Neural crest cell (in vitro differentiated cells): ENCODE measurements around the gene SERPIND1. TPM values are rescaled to one million over a fixed set of nuclear protein-coding genes. Genes with fewer than 3 reads are reported as not detected.

ENCODE experiments used
- DNase-seq: peaks from one replicate; pipeline ENCODE4 v3.0.0; 2021; ENCODE audit warnings: low read depth, mixed read lengths, low spot score
- H3K27ac Mint-ChIP-seq: one replicate; pipeline ENCODE4 v1.8.0; 2021; ENCODE audit warnings: mild to moderate bottlenecking, mixed read lengths; ENCODE audit not compliant: unreplicated experiment
- H3K27me3 Mint-ChIP-seq: 2 replicates; pipeline ENCODE4 v1.8.0; 2021; ENCODE audit warnings: low read depth, mild to moderate bottlenecking, mixed read lengths
- H3K36me3 Mint-ChIP-seq: 2 replicates; pipeline ENCODE4 v1.8.0; 2021; ENCODE audit warnings: low read depth, mild to moderate bottlenecking, mixed read lengths
- H3K4me1 Mint-ChIP-seq: 2 replicates; pipeline ENCODE4 v1.8.0; 2021; ENCODE audit warnings: mixed read lengths
- H3K4me3 Mint-ChIP-seq: one replicate; pipeline ENCODE4 v1.8.0; 2021; ENCODE audit warnings: mild to moderate bottlenecking, mixed read lengths
- H3K9me3 Mint-ChIP-seq: 2 replicates; pipeline ENCODE4 v1.8.0; 2021; ENCODE audit warnings: mixed read lengths
- total RNA-seq: library from RNA; stranded (reverse); gene quantifications from 2 replicates; pipeline ENCODE4 v1.2.1, GENCODE V29; 2021
- TF ChIP-seq, protein P1 (sequence below): fragments of 200-600 bp; sonication (generic); conservative IDR thresholded peaks from 2 replicates; pipeline ENCODE4 v1.5.0; 2021; ENCODE audit warnings: antibody characterized with exemption, mild to moderate bottlenecking

Gene SERPIND1
- total RNA-seq, 1 donor from 2014 or later: not detected

DNA sequence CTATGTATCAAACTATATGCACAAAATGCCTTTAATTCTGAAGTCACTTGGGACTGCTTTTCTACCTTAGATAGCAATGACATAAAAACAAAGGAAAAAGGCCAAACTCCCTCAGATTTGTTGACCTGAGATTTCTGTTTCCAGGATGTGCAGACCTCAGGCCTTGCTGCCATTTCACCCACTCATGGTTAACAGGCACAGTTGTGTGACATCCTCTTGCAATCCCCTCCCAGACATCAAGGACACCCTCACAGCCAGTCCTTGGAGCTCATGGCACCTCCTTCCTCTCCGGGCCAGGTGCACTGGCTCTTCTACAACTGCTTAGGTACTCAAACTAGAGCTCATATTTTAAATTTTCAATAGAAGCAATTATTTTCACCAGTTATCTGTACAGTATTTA lies 37.3 kb downstream of the SERPIND1 start:
- Mint-ChIP-seq H3K4me1 (no peaks in the 10 kb centered on the region), H3K27me3 (no peaks in the 10 kb centered on the region), H3K4me3 (no peak overlapping the region), H3K27ac (no peak overlapping the region), H3K9me3 (no peaks in the 10 kb centered on the region), H3K36me3 (peaks cover 24% of the 10 kb centered on the region)
- DNase-seq: no peak
- TF ChIP-seq, protein P1, sequence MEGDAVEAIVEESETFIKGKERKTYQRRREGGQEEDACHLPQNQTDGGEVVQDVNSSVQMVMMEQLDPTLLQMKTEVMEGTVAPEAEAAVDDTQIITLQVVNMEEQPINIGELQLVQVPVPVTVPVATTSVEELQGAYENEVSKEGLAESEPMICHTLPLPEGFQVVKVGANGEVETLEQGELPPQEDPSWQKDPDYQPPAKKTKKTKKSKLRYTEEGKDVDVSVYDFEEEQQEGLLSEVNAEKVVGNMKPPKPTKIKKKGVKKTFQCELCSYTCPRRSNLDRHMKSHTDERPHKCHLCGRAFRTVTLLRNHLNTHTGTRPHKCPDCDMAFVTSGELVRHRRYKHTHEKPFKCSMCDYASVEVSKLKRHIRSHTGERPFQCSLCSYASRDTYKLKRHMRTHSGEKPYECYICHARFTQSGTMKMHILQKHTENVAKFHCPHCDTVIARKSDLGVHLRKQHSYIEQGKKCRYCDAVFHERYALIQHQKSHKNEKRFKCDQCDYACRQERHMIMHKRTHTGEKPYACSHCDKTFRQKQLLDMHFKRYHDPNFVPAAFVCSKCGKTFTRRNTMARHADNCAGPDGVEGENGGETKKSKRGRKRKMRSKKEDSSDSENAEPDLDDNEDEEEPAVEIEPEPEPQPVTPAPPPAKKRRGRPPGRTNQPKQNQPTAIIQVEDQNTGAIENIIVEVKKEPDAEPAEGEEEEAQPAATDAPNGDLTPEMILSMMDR: no peak

DNA sequence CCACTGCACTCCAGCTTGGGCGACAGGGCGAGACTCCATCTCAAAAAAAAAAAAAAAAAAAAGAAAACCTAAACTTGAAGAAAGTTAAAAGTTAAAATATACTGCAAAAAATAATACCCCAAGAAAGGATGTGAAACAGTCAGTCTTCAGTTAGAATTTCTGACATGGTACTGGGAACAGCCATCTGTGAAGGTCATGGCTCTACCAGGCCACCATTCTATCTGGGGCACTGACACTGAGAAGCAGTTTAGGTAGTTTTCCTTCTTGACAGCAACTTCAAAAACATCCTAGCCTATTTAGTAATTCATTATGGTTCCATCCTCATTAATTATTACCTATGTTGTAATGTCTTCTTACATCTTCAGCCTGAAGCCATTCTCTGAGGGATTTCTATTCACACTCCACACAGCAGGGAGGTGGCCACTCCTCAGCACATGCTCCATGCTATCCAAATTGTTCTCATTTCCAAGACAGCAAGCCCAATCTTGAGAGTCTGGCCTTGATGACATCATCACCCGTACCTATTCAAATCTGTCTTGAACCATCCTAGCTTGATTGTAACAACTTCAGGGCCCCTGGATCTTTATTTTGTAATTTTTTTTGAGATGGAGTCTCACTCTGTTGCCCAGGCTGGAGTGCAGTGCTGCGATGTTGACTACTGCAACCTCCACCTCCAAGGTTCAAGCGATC lies 38.2 kb downstream of the SERPIND1 start:
- DNase-seq: no peak
- Mint-ChIP-seq H3K27me3 (no peaks in the 10 kb centered on the region), H3K4me3 (no peak overlapping the region), H3K9me3 (no peaks in the 10 kb centered on the region), H3K27ac (no peak overlapping the region), H3K4me1 (no peaks in the 10 kb centered on the region), H3K36me3 (peaks cover 22% of the 10 kb centered on the region)
- TF ChIP-seq, protein P1: no peak

- H3K36me3 Mint-ChIP-seq: peaks cover 17% of the 10 kb centered on the region
- H3K27ac Mint-ChIP-seq: no peak overlapping the region
- DNase-seq: no peak
- H3K9me3 Mint-ChIP-seq: no peaks in the 10 kb centered on the region
- no peaks in the 10 kb centered on the region for H3K4me1 Mint-ChIP-seq
- TF ChIP-seq, protein P1: no peak
- H3K4me3 Mint-ChIP-seq: no peak overlapping the region
- no peaks in the 10 kb centered on the region for H3K27me3 Mint-ChIP-seq
Observed at GRCh38 chr22:20813056-20813455, 39.1 kb downstream of the SERPIND1 start.

DNA sequence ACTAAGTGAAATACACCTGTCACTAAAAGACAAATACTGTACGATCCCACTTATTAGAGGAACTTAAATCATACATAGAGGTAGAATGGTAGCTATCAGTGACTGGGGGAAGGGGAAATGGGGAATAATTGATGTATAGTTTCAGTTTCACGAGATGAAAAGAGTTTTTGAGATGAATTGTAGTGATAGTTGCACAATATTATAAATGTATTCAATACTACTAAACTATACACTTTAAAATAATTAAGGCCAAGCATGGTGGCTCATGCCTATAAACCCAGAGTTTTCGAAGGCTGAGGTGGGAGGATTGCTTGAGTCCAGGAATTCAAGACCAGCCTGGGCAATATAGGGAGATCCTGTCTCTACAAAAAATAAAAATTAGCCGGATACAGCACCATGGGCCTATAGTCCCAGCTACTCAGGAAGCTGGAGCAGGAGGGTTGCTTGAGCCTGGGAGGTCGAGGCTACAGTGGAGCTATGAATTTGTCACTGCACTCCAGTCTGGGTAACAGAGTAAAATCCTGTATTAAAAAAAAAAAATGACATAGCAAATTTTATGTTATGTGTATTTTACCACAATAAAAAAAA lies 40.4 kb downstream of the SERPIND1 start:
- peaks cover 13% of the 10 kb centered on the region for H3K36me3 Mint-ChIP-seq
- H3K27me3 Mint-ChIP-seq: no peaks in the 10 kb centered on the region
- no peaks in the 10 kb centered on the region for H3K4me1 Mint-ChIP-seq

DNA sequence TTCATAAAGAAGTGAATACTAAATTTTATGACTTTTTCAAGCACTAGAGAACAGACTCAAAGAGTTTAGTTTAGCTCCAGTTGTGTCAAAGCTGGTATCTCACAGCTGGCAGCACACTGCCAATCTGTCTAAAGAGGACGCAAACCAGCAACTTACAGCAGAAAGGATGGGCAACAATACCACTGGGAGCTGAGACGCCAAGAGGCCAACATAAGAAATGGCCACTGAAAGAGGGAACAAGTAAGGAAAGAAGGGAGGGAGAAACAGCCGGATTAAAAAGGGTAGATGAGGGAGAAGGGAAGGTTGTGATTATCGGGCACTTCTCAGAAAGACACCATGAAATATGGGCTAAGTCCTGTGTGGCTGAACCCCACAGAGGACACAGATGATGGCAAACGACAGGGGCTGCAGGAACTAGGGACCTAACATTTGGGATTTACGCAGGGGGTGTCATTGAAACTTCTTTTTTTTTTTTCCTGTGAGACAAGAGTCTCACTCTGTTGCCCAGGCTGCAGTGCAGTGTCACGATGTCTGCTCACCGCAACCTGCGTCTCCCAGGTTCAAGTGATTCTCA lies 41.7 kb downstream of the SERPIND1 start:
- H3K27ac Mint-ChIP-seq: no peak overlapping the region
- H3K27me3 Mint-ChIP-seq: no peaks in the 10 kb centered on the region
- peaks cover 13% of the 10 kb centered on the region for H3K36me3 Mint-ChIP-seq
- H3K9me3 Mint-ChIP-seq: no peaks in the 10 kb centered on the region
- no peak for DNase-seq
- TF ChIP-seq, protein P1: no peak
- H3K4me3 Mint-ChIP-seq: no peak overlapping the region
- H3K4me1 Mint-ChIP-seq: no peaks in the 10 kb centered on the region

More for the DNA sequence above, 40.4 kb downstream of the SERPIND1 start:
- DNase-seq: no peak
- Mint-ChIP-seq H3K4me3 (no peak overlapping the region), H3K27ac (no peak overlapping the region), H3K9me3 (no peaks in the 10 kb centered on the region)
- TF ChIP-seq, protein P1: no peak
